Epithelial cell of proximal tubule (primary cell): Measurements from ENCODE around the gene ZNF605. TPM values are rescaled to one million over a fixed set of nuclear protein-coding genes. Genes with fewer than 3 reads are reported as not detected.
"Not testable (repeated sequence)": the region's sequence is repeated elsewhere in the genome, so short reads cannot be mapped to it uniquely, and the experiment has no call there.

ENCODE experiments used
- DNase-seq: peaks from one replicate; pipeline ENCODE4 v3.0.0-alpha.2; 2011; ENCODE audit warnings: low read depth
- H3K4me3 ChIP-seq: 2 replicates; pipeline ENCODE4 v1.5.1; 2011; ENCODE audit warnings: low read depth, mild to moderate bottlenecking, low read length
- CTCF ChIP-seq: conservative IDR thresholded peaks from 2 replicates; pipeline ENCODE4 v1.5.1; 2012; ENCODE audit warnings: low read depth, mild to moderate bottlenecking, low read length
- total RNA-seq: library from RNA; depleted of rRNA; stranded (reverse); fragments of >200 nt; gene quantifications from 2 replicates; pipeline ENCODE4 v1.2.3, GENCODE V29; 2015

Gene ZNF605
- total RNA-seq, 1 donor from 2014 or later = 3.7 TPM

- H3K4me3 ChIP-seq = no peak overlapping the region
- no peak for TF ChIP-seq CTCF
- no peak for DNase-seq
These were observed 18.6 kb downstream of the ZNF605 start for GRCh38 chr12:132937476-132937875.

- DNase-seq, H3K4me3 ChIP-seq: not testable (repeated sequence)
These were observed 19.2 kb downstream of the ZNF605 start for GRCh38 chr12:132936921-132937320.

GRCh38 chr12:132936163-132936562 is 19.9 kb downstream of the ZNF605 start:
- DNase-seq = no peak
- no peak overlapping the region for H3K4me3 ChIP-seq
- no peak for TF ChIP-seq CTCF

GRCh38 chr12:132926415-132926833 is 29.7 kb downstream of the ZNF605 start:
- no peak for DNase-seq
- no peak overlapping the region for H3K4me3 ChIP-seq
- TF ChIP-seq CTCF = no peak

- TF ChIP-seq CTCF = no peak
- no peak overlapping the region for H3K4me3 ChIP-seq
- DNase-seq = no peak
These were observed 30.3 kb downstream of the ZNF605 start for GRCh38 chr12:132925597-132926414.

GRCh38 chr12:132924356-132924755 is 31.8 kb downstream of the ZNF605 start:
- no peak for DNase-seq
- H3K4me3 ChIP-seq = no peak overlapping the region
- TF ChIP-seq CTCF = no peak

- no peak overlapping the region for H3K4me3 ChIP-seq
- DNase-seq = no peak
- TF ChIP-seq CTCF = no peak
These were observed 32.7 kb downstream of the ZNF605 start for GRCh38 chr12:132923356-132923909.
